IMR-90 (cell line): Measurements from ENCODE around the gene STAT3. TPM values are rescaled to one million over a fixed set of nuclear protein-coding genes. Genes with fewer than 3 reads are reported as not detected.

Experiments
- ATAC-seq: fragments of 200-7000 bp; cut with Tn5 transposase; 2 replicates; pipeline ENCODE4 v1.9.1; 2020; ENCODE audit warnings: low read depth, mild to moderate bottlenecking, moderate library complexity
- BruUV-seq: library from RNA; stranded (reverse); fragments of 400-500 nt; replicated peaks from 2 replicates; lab custom pipeline; 2021; lab: Mats Ljungman, UMichigan
- CTCF ChIA-PET: fragments of 300-600 bp; formaldehyde crosslinking; extraction: SDS; loops from one replicate; lab custom pipeline; 2021; ENCODE audit warnings: antibody characterized with exemption; lab: Yijun Ruan, JAX
- POLR2A ChIA-PET: fragments of 300-600 bp; sonication (Branson Sonifier 250); formaldehyde crosslinking; loops from one replicate; lab custom pipeline; 2022; ENCODE audit warnings: antibody characterized with exemption; ENCODE audit not compliant: unreplicated experiment; lab: Charles Lee
- DNase-seq: peaks from one replicate; pipeline ENCODE4 v3.0.0; 2013
- H2AFZ ChIP-seq: replicated peaks from 2 replicates; pipeline ENCODE3; 2013; ENCODE audit warnings: low read length, mild to moderate bottlenecking; ENCODE audit not compliant: poor library complexity
- H2AK5ac ChIP-seq: 2 replicates; pipeline ENCODE4 v1.6.1; 2013; ENCODE audit warnings: low read depth, low read length, inconsistent platforms
- H2AK9ac ChIP-seq: replicated peaks from 2 replicates; pipeline ENCODE3; 2013; ENCODE audit warnings: mild to moderate bottlenecking, low read depth, low read length, moderate library complexity; ENCODE audit not compliant: poor library complexity
- H2BK120ac ChIP-seq: 2 replicates; pipeline ENCODE4 v1.6.1; 2013; ENCODE audit warnings: low read depth, low read length, inconsistent platforms
- H2BK15ac ChIP-seq: 3 replicates; pipeline ENCODE4 v1.6.1; 2013; ENCODE audit warnings: low read depth, low read length, inconsistent platforms
- H2BK20ac ChIP-seq: 2 replicates; pipeline ENCODE4 v1.6.1; 2013; ENCODE audit warnings: low read depth, mild to moderate bottlenecking, inconsistent platforms, low read length, moderate library complexity
- H2BK5ac ChIP-seq: 2 replicates; pipeline ENCODE4 v1.6.1; 2013; ENCODE audit warnings: mild to moderate bottlenecking, low read depth, low read length, inconsistent platforms; ENCODE audit not compliant: poor library complexity, severe bottlenecking
- H3K14ac ChIP-seq: replicated peaks from 2 replicates; pipeline ENCODE4 v1.6.1; 2013; ENCODE audit warnings: low read depth, low read length, inconsistent platforms
- H3K18ac ChIP-seq: 2 replicates; pipeline ENCODE4 v1.6.1; 2013; ENCODE audit warnings: low read depth, low read length, control low read depth
- H3K23ac ChIP-seq: 2 replicates; pipeline ENCODE4 v1.6.1; 2013; ENCODE audit warnings: low read depth, low read length, inconsistent platforms
- H3K27ac ChIP-seq: 2 replicates; pipeline ENCODE4 v1.5.1; 2013; ENCODE audit warnings: mild to moderate bottlenecking, control low read depth, low read length; ENCODE audit not compliant: insufficient read depth
- H3K27me3 ChIP-seq: 2 replicates; pipeline ENCODE4 v1.6.1; 2013; ENCODE audit warnings: low read length; ENCODE audit not compliant: control insufficient read depth, insufficient read depth
- H3K36me3 ChIP-seq: 2 replicates; pipeline ENCODE4 v1.6.1; 2013; ENCODE audit warnings: low read length, mixed read lengths; ENCODE audit not compliant: control insufficient read depth, insufficient read depth
- H3K4ac ChIP-seq: 2 replicates; pipeline ENCODE4 v1.6.1; 2013; ENCODE audit warnings: low read depth, low read length, inconsistent platforms
- H3K4me1 ChIP-seq: 2 replicates; pipeline ENCODE4 v1.6.1; 2013; ENCODE audit warnings: low read length, mixed read lengths; ENCODE audit not compliant: control insufficient read depth, insufficient read depth
- H3K4me2 ChIP-seq: 2 replicates; pipeline ENCODE4 v1.6.1; 2013; ENCODE audit warnings: low read depth, mild to moderate bottlenecking, control low read depth, low read length, moderate library complexity
- H3K4me3 ChIP-seq: 2 replicates; pipeline ENCODE4 v1.5.1; 2013; ENCODE audit warnings: low read depth, mild to moderate bottlenecking, control low read depth, low read length, moderate library complexity; ENCODE audit not compliant: insufficient read depth
- H3K56ac ChIP-seq: 2 replicates; pipeline ENCODE4 v1.6.1; 2013; ENCODE audit warnings: low read length, inconsistent platforms; ENCODE audit not compliant: insufficient read depth; ENCODE audit errors: extremely low read depth
- H3K79me1 ChIP-seq, 2 experiments: 2 replicates each; pipeline ENCODE4 v1.6.1; 2013; ENCODE audit warnings: low read length in 2 of 2, inconsistent platforms in 1 of 2, low read depth in 1 of 2
- H3K9ac ChIP-seq: 2 replicates; pipeline ENCODE4 v1.6.1; 2013; ENCODE audit warnings: low read depth, low read length, control low read depth
- H3K9me1 ChIP-seq: 2 replicates; pipeline ENCODE4 v1.6.1; 2013; ENCODE audit warnings: low read length, inconsistent platforms; ENCODE audit not compliant: insufficient read depth
- H3K9me3 ChIP-seq: 2 replicates; pipeline ENCODE4 v1.6.1; 2013; ENCODE audit warnings: low read length; ENCODE audit not compliant: control insufficient read depth, insufficient read depth
- H4K20me1 ChIP-seq: 2 replicates; pipeline ENCODE4 v1.6.1; 2013; ENCODE audit warnings: low read length, inconsistent platforms; ENCODE audit not compliant: insufficient read depth
- H4K5ac ChIP-seq: 2 replicates; pipeline ENCODE4 v1.6.1; 2013; ENCODE audit warnings: mild to moderate bottlenecking, low read depth, low read length, control low read depth
- H4K8ac ChIP-seq, 2 experiments: 2 replicates each; pipeline ENCODE4 v1.6.1; 2013; ENCODE audit warnings: low read depth in 2 of 2, low read length in 2 of 2, control low read depth in 1 of 2, inconsistent platforms in 1 of 2
- H4K91ac ChIP-seq: 2 replicates; pipeline ENCODE4 v1.6.1; 2013; ENCODE audit warnings: low read depth, low read length, inconsistent platforms; ENCODE audit not compliant: insufficient read depth
- BHLHE40 ChIP-seq: fragments of 150-350 bp; IDR thresholded peaks from 2 replicates; pipeline ENCODE4 v1.6.1; 2016; ENCODE audit warnings: mild to moderate bottlenecking, low read depth, low read length
- CEBPB ChIP-seq: IDR thresholded peaks from 2 replicates; pipeline ENCODE4 v1.6.1; 2012; ENCODE audit warnings: low read depth, low read length, improper control_type of control experiment
- CHD1 ChIP-seq: IDR thresholded peaks from 2 replicates; pipeline ENCODE4 v1.6.1; 2012; ENCODE audit warnings: low read depth, low read length, improper control_type of control experiment
- ELK1 ChIP-seq: fragments of 150-350 bp; IDR thresholded peaks from 2 replicates; pipeline ENCODE4 v1.6.1; 2016; ENCODE audit warnings: low read depth, mild to moderate bottlenecking, low read length, moderate library complexity, borderline replicate concordance
- MAFK ChIP-seq: IDR thresholded peaks from 2 replicates; pipeline ENCODE4 v1.6.1; 2012; ENCODE audit warnings: low read depth, low read length, improper control_type of control experiment
- MAZ ChIP-seq: IDR thresholded peaks from 2 replicates; pipeline ENCODE4 v1.6.1; 2012; ENCODE audit warnings: low read depth, mild to moderate bottlenecking, low read length, improper control_type of control experiment, moderate library complexity, borderline replicate concordance
- MXI1 ChIP-seq: IDR thresholded peaks from 2 replicates; pipeline ENCODE4 v1.6.1; 2012; ENCODE audit warnings: low read depth, mild to moderate bottlenecking, low read length, moderate library complexity, borderline replicate concordance
- NFE2L2 ChIP-seq: fragments of 150-350 bp; IDR thresholded peaks from 2 replicates; pipeline ENCODE4 v1.6.1; 2016; ENCODE audit warnings: low read depth, mild to moderate bottlenecking, low read length
- POLR2A ChIP-seq: IDR thresholded peaks from 2 replicates; pipeline ENCODE4 v1.6.1; 2012; ENCODE audit warnings: mild to moderate bottlenecking, low read depth, low read length
- RCOR1 ChIP-seq: IDR thresholded peaks from 2 replicates; pipeline ENCODE4 v1.6.1; 2012; ENCODE audit warnings: mild to moderate bottlenecking, low read length, improper control_type of control experiment; ENCODE audit not compliant: insufficient replicate concordance
- RFX5 ChIP-seq: IDR thresholded peaks from 2 replicates; pipeline ENCODE4 v1.8.0; 2012; ENCODE audit warnings: low read depth, mild to moderate bottlenecking, low read length, moderate library complexity
- SMC3 ChIP-seq: fragments of 150-350 bp; IDR thresholded peaks from 2 replicates; pipeline ENCODE4 v1.6.1; 2016; ENCODE audit warnings: low read depth, mild to moderate bottlenecking, antibody characterized with exemption, low read length, moderate library complexity
- USF2 ChIP-seq: fragments of 150-350 bp; IDR thresholded peaks from 2 replicates; pipeline ENCODE4 v1.6.1; 2017; ENCODE audit warnings: mild to moderate bottlenecking, antibody characterized with exemption, low read length, low read depth
- WGBS, 2 experiments: methylation state at CpG; one replicate each; pipeline versions ENCODE4 v1.1.5 to v1.1.7; 2013; ENCODE audit warnings: missing lambda C conversion rate in 2 of 2; ENCODE audit not compliant: insufficient read length in 1 of 2; ENCODE audit errors: extremely low coverage in 2 of 2; 5-methylcytosine and 5-hydroxymethylcytosine counted together
- dilution Hi-C: fragments of 300-500 bp; cut with HindIII; formaldehyde crosslinking; loops from one replicate; pipeline ENCODE4 v1.14.3; 2018; ENCODE audit warnings: low sequenced_read_pairs; ENCODE audit not compliant: unreplicated experiment
- in situ Hi-C: fragments of 300-500 bp; cut with MboI; formaldehyde crosslinking; loops from 3 replicates; pipeline ENCODE4 v1.14.3; 2019; ENCODE audit warnings: low sequenced_read_pairs, inconsistent platforms, mixed read lengths
- intact Hi-C: fragments of 100-400 bp; cut with micrococcal nuclease; formaldehyde crosslinking; loops from 2 replicates; pipeline ENCODE4 v1.10.0; 2022
- polyA plus RNA-seq, 3 experiments: library from polyadenylated mRNA; depleted of rRNA; stranded (reverse); fragments of >200 nt; gene quantifications; 2 replicates each; pipeline ENCODE4 v1.2.3, GENCODE V29; 2012; ENCODE audit warnings: low replicate concordance in 1 of 3
- total RNA-seq: library from RNA; depleted of rRNA; stranded (reverse); fragments of >200 nt; gene quantifications from 2 replicates; pipeline ENCODE4 v1.2.3, GENCODE V29; 2012

STAT3 gene
- total and polyA plus RNA-seq, 2 of the 4 experiments (the other 2 are of a cell fraction), result 47.2 to 66.3 TPM

- Histone ChIP-seq H2BK5ac (peak within 1 kb of the TSS; percentile 97), H2AK9ac (peak within 1 kb of the TSS; percentile 96), H4K5ac (peak within 1 kb of the TSS; percentile 87), H3K36me3 (peaks cover 7% of the 10 kb centered on the region), H3K14ac (peak within 1 kb of the TSS; percentile 100), H4K20me1 (peaks cover 48% of the 10 kb centered on the region), H3K56ac (peak within 1 kb of the TSS; percentile 99), H3K27me3 (no peaks in the 10 kb centered on the region), H3K4me1 (peaks cover 23% of the 10 kb centered on the region), H3K23ac (peak within 1 kb of the TSS; percentile 100), H4K8ac (peak within 1 kb of the TSS; percentile 86 to 95), H3K27ac (peak within 1 kb of the TSS; percentile 97), H2AFZ (peak within 1 kb of the TSS; percentile 71), H3K9ac (peak within 1 kb of the TSS; percentile 99), H2AK5ac (peak within 1 kb of the TSS; percentile 99), H3K18ac (peak within 1 kb of the TSS; percentile 92), H3K9me3 (no peaks in the 10 kb centered on the region), H3K4ac (peak within 1 kb of the TSS; percentile 92), H3K4me2 (peak within 1 kb of the TSS; percentile 57), H2BK20ac (peak within 1 kb of the TSS; percentile 77), H3K79me1 (peaks cover 0 to 33% of the 10 kb centered on the region in 2 experiments; a peak in 2 of 4 replicates), H2BK15ac (peak within 1 kb of the TSS; percentile 87; the same call in 2 of the 3 replicates), H3K9me1 (no peaks in the 10 kb centered on the region; the same call in 1 of the 2 replicates), H4K91ac (peak within 1 kb of the TSS; percentile 93), H2BK120ac (peak within 1 kb of the TSS; percentile 82), H3K4me3 (peak within 1 kb of the TSS; percentile 92)
- dilution Hi-C loops (no loop called here), in situ Hi-C loops (no loop called here), intact Hi-C loops (loop anchor here (1.0 to 5.0 kb wide), 3 partner anchors 35 to 101 kb away; partner anchors contain the start of gene STAT3)
- 0% methylated on average over 23 of the region's 58 CpGs; no CpG with 5 or more reads in 1 of the 2 experiments for WGBS, 2 experiments
- peak; percentile 80 for ATAC-seq
- POLR2A ChIA-PET, result interaction anchor here (0.5 to 1.6 kb wide), 9 partner anchors 8 to 113 kb away, joined by 3 to 17 read pairs (median 4); partner anchors contain the start of gene NAGLU
- CTCF ChIA-PET, result interaction anchor here (0.7 to 1.0 kb wide), 2 partner anchors 14 to 95 kb away, joined by 3 read pairs; no protein-coding TSS in a partner anchor
- TSS peak; percentile 99 for BruUV-seq
- peak; percentile 98 for DNase-seq
- TF ChIP-seq POLR2A (peak; percentile 99), MXI1 (peak; percentile 38; the same call in 1 of the 2 replicates), RCOR1 (peak; percentile 12), USF2 (no peak), MAFK (no peak), BHLHE40 (peak; percentile 75), SMC3 (no peak), CHD1 (peak; percentile 75; the same call in 1 of the 2 replicates), RFX5 (no peak), ELK1 (no peak), NFE2L2 (no peak), MAZ (peak; percentile 97), CEBPB (no peak)
Observed at GRCh38 chr17:42422958-42423712, 34.9 kb upstream of the STAT3 start, which contains the start of gene CAVIN1. Gene CAVIN1 (minus strand): TSS chr17:42423256. CDS start chr17:42423097, 159 bp downstream.
